T-cell (primary cell): ENCODE measurements around the gene MBP. TPM values are rescaled to one million over a fixed set of nuclear protein-coding genes. Genes with fewer than 3 reads are reported as not detected.
"Not testable (repeated sequence)": the region's sequence is repeated elsewhere in the genome, so short reads cannot be mapped to it uniquely, and the experiment has no call there.

Experiments used
- ATAC-seq, 4 experiments: fragments of 200-7000 bp in 3 of 4; fragments of 150-1000 bp in 1 of 4; cut with Tn5 transposase; replicated peaks in 1 of 4; 1 replicate in 3 of 4; 2 replicates in 1 of 4; pipeline ENCODE4 v1.10.0; 2021; ENCODE audit warnings: moderate library complexity in 3 of 4, mild to moderate bottlenecking in 2 of 4, moderate number of reproducible peaks in 1 of 4
- CTCF ChIA-PET, 2 donors: fragments of 300-600 bp; sonication (Branson Sonifier 250); formaldehyde crosslinking; loops; one replicate each; lab custom pipeline; 2022; ENCODE audit warnings: antibody characterized with exemption in 2 of 2; lab: Charles Lee
- POLR2A ChIA-PET, 2 donors: fragments of 300-600 bp; sonication (Branson Sonifier 250); formaldehyde crosslinking; loops; one replicate each; lab custom pipeline; 2022; ENCODE audit warnings: antibody characterized with exemption in 2 of 2; lab: Charles Lee
- DNase-seq, 35 experiments: peaks; one replicate each; pipeline versions ENCODE4 v3.0.0 to v3.0.0-alpha.2; 2013 to 2023
- H3K27ac ChIP-seq: one replicate; pipeline ENCODE4 v1.5.1; 2013; ENCODE audit warnings: low read length
- H3K27me3 ChIP-seq, 2 experiments: replicated peaks in 1 of 2; 1 replicate in 1 of 2; 2 replicates in 1 of 2; pipeline versions ENCODE4 v1.6.1 to v1.7.0; 2013; ENCODE audit warnings: low read length in 1 of 2, mixed read lengths in 1 of 2; ENCODE audit not compliant: control insufficient read depth in 2 of 2, insufficient read depth in 2 of 2; ENCODE audit errors: extremely low read depth in 1 of 2
- H3K36me3 ChIP-seq, 2 donors: 1 replicate in 1 of 2; 2 replicates in 1 of 2; pipeline versions ENCODE4 v1.6.1 to v1.7.0; 2013; ENCODE audit warnings: low read length in 1 of 2; ENCODE audit not compliant: control insufficient read depth in 2 of 2, insufficient read depth in 1 of 2; ENCODE audit errors: extremely low read depth in 1 of 2
- H3K4me1 ChIP-seq, 2 experiments: 1 replicate in 1 of 2; 2 replicates in 1 of 2; pipeline versions ENCODE4 v1.6.1 to v1.7.0; 2013; ENCODE audit warnings: low read length in 2 of 2, mixed read lengths in 1 of 2; ENCODE audit not compliant: insufficient read depth in 2 of 2, control insufficient read depth in 1 of 2; ENCODE audit errors: extremely low read depth in 1 of 2
- H3K4me3 ChIP-seq, 2 donors: 1 replicate in 1 of 2; 2 replicates in 1 of 2; pipeline versions ENCODE4 v1.5.1 to v1.7.0; 2013; ENCODE audit warnings: mild to moderate bottlenecking in 2 of 2, low read length in 1 of 2, moderate library complexity in 1 of 2; ENCODE audit not compliant: control insufficient read depth in 1 of 2; ENCODE audit errors: extremely low read depth in 1 of 2
- H3K9me3 ChIP-seq: 2 replicates; pipeline ENCODE4 v1.7.0; 2013
- H3K27ac Mint-ChIP-seq, 2 donors: one replicate each; pipeline ENCODE4 v1.8.0; 2020 to 2021; ENCODE audit warnings: mild to moderate bottlenecking in 2 of 2, mixed read lengths in 2 of 2
- H3K27me3 Mint-ChIP-seq, 2 donors: one replicate each; pipeline ENCODE4 v1.8.0; 2021 to 2022; ENCODE audit warnings: mixed read lengths in 2 of 2
- H3K36me3 Mint-ChIP-seq: one replicate; pipeline ENCODE4 v1.8.0; 2021; ENCODE audit warnings: mixed read lengths
- H3K4me1 Mint-ChIP-seq, 3 donors: one replicate each; pipeline ENCODE4 v1.8.0; 2020 to 2022; ENCODE audit warnings: mixed read lengths in 3 of 3, mild to moderate bottlenecking in 1 of 3
- H3K4me3 Mint-ChIP-seq, 3 donors: one replicate each; pipeline ENCODE4 v1.8.0; 2020 to 2022; ENCODE audit warnings: mild to moderate bottlenecking in 3 of 3, mixed read lengths in 3 of 3, moderate library complexity in 3 of 3
- H3K9me3 Mint-ChIP-seq, 3 donors: one replicate each; pipeline ENCODE4 v1.8.0; 2020 to 2022; ENCODE audit warnings: mixed read lengths in 3 of 3
- WGBS: methylation state at CpG from one replicate; pipeline ENCODE4 v1.1.5; 2013; ENCODE audit warnings: missing lambda C conversion rate; ENCODE audit not compliant: insufficient coverage; 5-methylcytosine and 5-hydroxymethylcytosine counted together
- total RNA-seq, 35 experiments: library from RNA in 6 of 35; stranded (reverse) in 6 of 35; fragments of 120-200 nt in 1 of 35; gene quantifications; one replicate each; pipeline versions ENCODE4 v1.2.1 to v1.2.4 and lab custom pipeline; 2013 to 2026

The MBP gene
- total RNA-seq, 5 donors from 2014 or later (not counting 1 experiment from before 2014, with no cell fraction given) = 114 to 185 (median 152) TPM

GRCh38 chr18:76990343-76991020 lies 142.1 kb downstream of the MBP start:
- CTCF ChIA-PET = interaction anchor here (0.5 to 0.6 kb wide), 2 partner anchors 68 to 658 kb away, joined by 3 read pairs; no protein-coding TSS in a partner anchor
- H3K36me3 ChIP-seq, H3K9me3 Mint-ChIP-seq, H3K27ac Mint-ChIP-seq, POLR2A ChIA-PET, H3K9me3 ChIP-seq, H3K27ac ChIP-seq, H3K27me3 ChIP-seq, H3K4me1 ChIP-seq, DNase-seq, ATAC-seq, H3K4me3 Mint-ChIP-seq, H3K4me3 ChIP-seq, H3K36me3 Mint-ChIP-seq, H3K27me3 Mint-ChIP-seq: not testable (repeated sequence)
- H3K4me1 Mint-ChIP-seq = peaks cover 0 to 13% (median 0%) of the 10 kb centered on the region in 3 donors
- 80% methylated on average over 2 of the region's 8 CpGs for whole genome bisulfite sequencing

DNA sequence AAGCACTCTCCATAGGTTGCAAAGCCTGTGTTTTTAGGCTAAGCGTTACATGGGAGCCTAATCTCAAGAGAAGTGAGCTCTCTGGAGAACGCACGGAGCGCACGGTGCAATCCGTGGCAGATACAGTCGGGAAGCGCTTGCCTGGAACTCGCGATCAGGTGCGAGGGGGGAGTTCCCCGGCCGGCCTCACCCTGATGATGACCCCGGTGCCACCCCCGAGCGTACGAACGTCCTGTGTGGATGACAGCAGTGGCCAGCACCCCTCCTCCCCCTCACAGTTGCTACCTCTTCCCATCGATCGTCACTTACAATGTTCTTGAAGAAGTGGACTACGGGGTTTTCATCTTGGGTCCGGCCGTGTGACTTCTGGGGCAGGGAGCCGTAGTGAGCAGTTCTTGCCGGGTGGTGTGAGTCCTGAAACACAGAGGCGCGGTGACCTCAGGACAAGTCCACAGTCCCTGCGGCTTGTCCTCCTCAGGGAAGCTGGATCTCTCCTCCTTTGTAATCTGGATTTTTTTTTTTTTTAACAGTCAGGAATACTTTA lies 142.9 kb downstream of the MBP start:
- Histone ChIP-seq H3K9me3 (no peaks in the 10 kb centered on the region), H3K27ac (no peak overlapping the region), H3K27me3 (peaks cover 0 to 2% of the 10 kb centered on the region in 2 experiments), H3K4me1 (no peaks in the 10 kb centered on the region), H3K4me3 (no peak overlapping the region), H3K36me3 (no peaks in the 10 kb centered on the region)
- ChIA-PET POLR2A (no interaction called here), CTCF (interaction anchor here in 1 of 2 donors (0.5 kb wide), 1 partner anchor 67 kb away, joined by 3 read pairs; no protein-coding TSS in a partner anchor)
- H3K36me3 Mint-ChIP-seq = no peaks in the 10 kb centered on the region
- 93% methylated on average over 21 of the region's 28 CpGs for WGBS
- ATAC-seq (no peak), DNase-seq (no peak)
- no peaks in the 10 kb centered on the region for H3K9me3 Mint-ChIP-seq
- H3K4me1 Mint-ChIP-seq = peaks cover 0 to 13% (median 0%) of the 10 kb centered on the region in 3 donors
- H3K27me3 Mint-ChIP-seq = no peaks in the 10 kb centered on the region
- H3K4me3 Mint-ChIP-seq = no peak overlapping the region
- H3K27ac Mint-ChIP-seq = no peak overlapping the region

DNA sequence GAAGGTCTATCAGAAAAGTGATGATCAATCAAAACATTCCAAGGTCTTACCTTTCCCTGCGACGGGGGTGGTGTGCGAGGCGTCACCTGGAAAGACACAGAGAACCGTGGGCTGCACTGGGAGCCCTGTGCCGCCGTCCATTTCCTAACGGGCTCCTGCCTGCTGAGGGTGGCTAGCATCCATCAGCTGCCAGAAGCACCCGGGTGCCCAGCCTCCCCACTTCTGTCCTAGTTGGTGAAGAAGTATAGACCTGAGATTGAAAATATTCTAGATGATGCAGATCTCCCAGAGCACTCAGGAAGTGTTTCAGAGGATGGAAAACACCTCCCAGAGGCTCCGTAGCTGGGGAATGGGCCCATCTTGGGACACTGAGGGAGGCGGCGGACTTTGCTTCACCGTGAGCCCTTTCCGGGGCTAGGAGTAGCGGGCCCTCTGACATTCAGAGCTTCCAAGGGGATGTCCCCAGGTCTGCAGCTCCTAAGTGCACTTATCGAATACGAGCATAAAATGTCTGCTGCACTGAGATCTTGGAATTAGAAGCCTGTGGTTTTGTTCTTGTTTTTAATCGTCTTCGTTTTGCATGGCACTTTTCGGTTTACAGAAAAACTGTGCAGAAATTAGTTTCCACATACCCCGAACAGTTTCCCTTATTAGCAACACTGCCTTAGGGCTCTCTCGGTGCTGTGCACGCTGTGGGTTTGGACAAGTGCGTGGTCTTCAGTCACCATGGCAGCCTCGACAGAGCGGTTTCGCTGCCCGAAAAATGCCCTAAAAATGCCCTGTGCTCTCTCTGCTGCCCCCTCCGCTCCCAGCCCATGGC lies 143.5 kb downstream of the MBP start:
- Histone ChIP-seq H3K27ac (no peak overlapping the region), H3K36me3 (no peaks in the 10 kb centered on the region), H3K4me3 (no peak overlapping the region), H3K27me3 (peaks cover 0 to 2% of the 10 kb centered on the region in 2 experiments), H3K4me1 (no peaks in the 10 kb centered on the region), H3K9me3 (no peaks in the 10 kb centered on the region)
- Mint-ChIP-seq H3K4me1 (peaks cover 0 to 13% (median 0%) of the 10 kb centered on the region in 3 donors), H3K36me3 (no peaks in the 10 kb centered on the region), H3K4me3 (no peak overlapping the region), H3K27ac (no peak overlapping the region), H3K27me3 (no peaks in the 10 kb centered on the region), H3K9me3 (no peaks in the 10 kb centered on the region)
- 84% methylated on average over 27 of the region's 29 CpGs for WGBS
- CTCF ChIA-PET = no interaction called here
- DNase-seq = no peak
- ATAC-seq = no peak
- POLR2A ChIA-PET = no interaction called here

DNA sequence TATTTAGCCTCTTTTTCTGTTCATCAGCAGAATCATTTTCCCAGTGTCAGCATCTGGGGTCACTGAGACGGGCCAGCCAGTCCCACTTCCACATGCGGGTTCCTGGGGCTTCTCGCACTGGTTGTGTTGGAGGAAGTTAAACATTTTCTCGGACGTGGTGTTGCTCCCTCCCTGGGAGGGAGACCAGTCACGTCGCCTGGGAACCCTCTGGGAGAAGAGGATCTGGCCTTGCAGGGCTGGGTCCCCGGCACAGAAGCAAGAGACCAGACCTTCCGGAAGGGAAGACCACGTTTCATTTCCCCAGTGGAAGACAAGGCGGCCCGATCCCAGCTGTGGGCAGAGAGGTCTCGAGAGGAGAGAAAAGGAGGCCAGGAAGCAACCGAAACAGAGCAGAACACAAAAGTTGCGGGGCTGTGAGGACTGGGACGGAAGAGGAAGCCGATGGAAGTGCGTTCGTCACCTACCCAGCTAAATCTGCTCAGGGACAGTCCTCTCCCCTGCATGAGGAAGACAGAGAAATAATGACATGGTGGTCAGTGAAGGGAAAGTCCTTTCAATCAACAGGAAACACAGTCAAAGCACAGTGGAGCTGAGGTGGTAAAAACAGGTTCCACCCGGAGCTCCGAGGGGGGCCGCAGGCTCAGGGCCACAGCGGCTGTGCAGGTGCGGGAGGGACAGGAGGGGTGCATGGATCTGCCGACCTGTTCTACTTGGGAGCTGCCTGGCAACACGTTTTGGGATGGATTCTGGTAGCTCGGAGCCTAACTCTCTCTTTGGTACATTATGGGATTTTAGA lies 144.4 kb downstream of the MBP start:
- no peaks in the 10 kb centered on the region for H3K9me3 Mint-ChIP-seq
- H3K27ac ChIP-seq = no peak overlapping the region
- POLR2A ChIA-PET = no interaction called here
- DNase-seq (no peak), ATAC-seq (no peak)
- no peak overlapping the region for H3K27ac Mint-ChIP-seq
- H3K36me3 Mint-ChIP-seq = no peaks in the 10 kb centered on the region
- H3K36me3 ChIP-seq = no peaks in the 10 kb centered on the region
- no peak overlapping the region for H3K4me3 Mint-ChIP-seq
- H3K4me1 Mint-ChIP-seq = peaks cover 4 to 18% (median 5%) of the 10 kb centered on the region in 3 donors
- H3K9me3 ChIP-seq = no peaks in the 10 kb centered on the region
- H3K4me1 ChIP-seq = peaks cover 0 to 6% of the 10 kb centered on the region in 2 experiments
- H3K27me3 ChIP-seq = peaks cover 0 to 2% of the 10 kb centered on the region in 2 experiments
- no peaks in the 10 kb centered on the region for H3K27me3 Mint-ChIP-seq
- H3K4me3 ChIP-seq = no peak overlapping the region
- CTCF ChIA-PET = interaction anchor here in 1 of 2 donors (0.6 kb wide), 1 partner anchor 477 kb away, joined by 3 read pairs; no protein-coding TSS in a partner anchor
- 81% methylated on average over 20 of the region's 27 CpGs for WGBS

GRCh38 chr18:76986406-76986805 lies 146.2 kb downstream of the MBP start:
- Mint-ChIP-seq H3K27ac (no peak overlapping the region), H3K36me3 (no peaks in the 10 kb centered on the region), H3K4me1 (peaks cover 8 to 22% (median 8%) of the 10 kb centered on the region in 3 donors), H3K4me3 (no peak overlapping the region), H3K27me3 (no peaks in the 10 kb centered on the region), H3K9me3 (no peaks in the 10 kb centered on the region)
- WGBS = 90% methylated on average over 6 of the region's 7 CpGs
- Histone ChIP-seq H3K36me3 (no peaks in the 10 kb centered on the region), H3K27ac (no peak overlapping the region), H3K27me3 (peaks cover 0 to 2% of the 10 kb centered on the region in 2 experiments), H3K4me1 (peaks cover 2 to 11% of the 10 kb centered on the region in 2 experiments), H3K9me3 (no peaks in the 10 kb centered on the region), H3K4me3 (no peak overlapping the region)
- DNase-seq (no peak), ATAC-seq (no peak)
- POLR2A ChIA-PET = no interaction called here
- CTCF ChIA-PET = interaction anchor here in 1 of 2 donors (0.6 kb wide), 1 partner anchor 16 kb away, joined by 3 read pairs; no protein-coding TSS in a partner anchor

GRCh38 chr18:76985951-76986236 lies 146.7 kb downstream of the MBP start:
- H3K36me3 ChIP-seq = no peaks in the 10 kb centered on the region
- H3K4me1 ChIP-seq = peaks cover 2 to 11% of the 10 kb centered on the region in 2 experiments
- Mint-ChIP-seq H3K36me3 (no peaks in the 10 kb centered on the region), H3K27ac (no peak overlapping the region), H3K9me3 (no peaks in the 10 kb centered on the region), H3K4me1 (peaks cover 8 to 18% (median 11%) of the 10 kb centered on the region in 3 donors), H3K4me3 (no peak overlapping the region), H3K27me3 (no peaks in the 10 kb centered on the region)
- H3K4me3 ChIP-seq = no peak overlapping the region
- H3K27me3 ChIP-seq = peaks cover 0 to 2% of the 10 kb centered on the region in 2 experiments
- H3K27ac ChIP-seq = no peak overlapping the region
- CTCF ChIA-PET = interaction anchor here in 1 of 2 donors (0.6 kb wide), 1 partner anchor 16 kb away, joined by 3 read pairs; no protein-coding TSS in a partner anchor
- no peaks in the 10 kb centered on the region for H3K9me3 ChIP-seq
- no peak for ATAC-seq
- POLR2A ChIA-PET = no interaction called here
- 88% methylated on average over 9 of the region's 9 CpGs for whole genome bisulfite sequencing
- DNase-seq = no peak
